NB4 (cell line): ENCODE results near the gene C1orf105.

ENCODE experiments used
- DNase-seq: peaks from one replicate; pipeline ENCODE4 v3.0.0; 2010; ENCODE audit warnings: low read depth
- H3K4me3 ChIP-seq: one replicate; pipeline ENCODE4 v1.5.1; 2011; ENCODE audit warnings: mild to moderate bottlenecking, low read depth, low read length, moderate library complexity
- MYC ChIP-seq: IDR thresholded peaks from 2 replicates; pipeline ENCODE4 v1.6.1; 2011; ENCODE audit warnings: low read depth, low read length
- POLR2A ChIP-seq: IDR thresholded peaks from 2 replicates; pipeline ENCODE4 v1.6.1; 2011; ENCODE audit warnings: mild to moderate bottlenecking; ENCODE audit not compliant: insufficient read length; ENCODE audit errors: extremely low read depth
- TF ChIP-seq, protein P1 (sequence below): IDR thresholded peaks from 2 replicates; pipeline ENCODE4 v1.6.1; 2011; ENCODE audit warnings: low read depth, low read length
- TF ChIP-seq, protein P2 (sequence below): IDR thresholded peaks from one replicate; pipeline ENCODE4 v1.5.1; 2012; ENCODE audit warnings: low read depth, low read length

The C1orf105 gene

DNA sequence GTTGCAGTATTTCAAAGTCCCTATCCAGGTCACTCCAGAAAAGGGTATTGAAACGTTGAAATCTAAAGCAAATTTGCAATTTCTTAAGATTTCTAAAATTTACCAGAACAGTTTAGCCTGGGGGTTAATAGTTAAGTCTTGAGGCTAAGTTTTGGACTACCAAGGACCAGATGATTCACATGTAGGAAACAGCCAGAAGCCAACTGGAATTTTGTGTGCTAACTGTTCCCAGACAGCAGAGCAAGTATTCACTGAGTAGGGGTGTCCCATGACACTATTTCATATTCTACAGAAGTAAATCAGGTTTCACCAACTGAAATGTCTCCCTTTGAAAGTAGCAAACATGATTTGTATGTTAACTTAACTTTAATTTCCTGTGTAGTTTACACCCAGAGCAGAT is 11.5 kb upstream of the C1orf105 start:
- TF ChIP-seq, protein P1, sequence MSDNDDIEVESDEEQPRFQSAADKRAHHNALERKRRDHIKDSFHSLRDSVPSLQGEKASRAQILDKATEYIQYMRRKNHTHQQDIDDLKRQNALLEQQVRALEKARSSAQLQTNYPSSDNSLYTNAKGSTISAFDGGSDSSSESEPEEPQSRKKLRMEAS = no peak
- TF ChIP-seq POLR2A (no peak), MYC (no peak)
- TF ChIP-seq, protein P2, sequence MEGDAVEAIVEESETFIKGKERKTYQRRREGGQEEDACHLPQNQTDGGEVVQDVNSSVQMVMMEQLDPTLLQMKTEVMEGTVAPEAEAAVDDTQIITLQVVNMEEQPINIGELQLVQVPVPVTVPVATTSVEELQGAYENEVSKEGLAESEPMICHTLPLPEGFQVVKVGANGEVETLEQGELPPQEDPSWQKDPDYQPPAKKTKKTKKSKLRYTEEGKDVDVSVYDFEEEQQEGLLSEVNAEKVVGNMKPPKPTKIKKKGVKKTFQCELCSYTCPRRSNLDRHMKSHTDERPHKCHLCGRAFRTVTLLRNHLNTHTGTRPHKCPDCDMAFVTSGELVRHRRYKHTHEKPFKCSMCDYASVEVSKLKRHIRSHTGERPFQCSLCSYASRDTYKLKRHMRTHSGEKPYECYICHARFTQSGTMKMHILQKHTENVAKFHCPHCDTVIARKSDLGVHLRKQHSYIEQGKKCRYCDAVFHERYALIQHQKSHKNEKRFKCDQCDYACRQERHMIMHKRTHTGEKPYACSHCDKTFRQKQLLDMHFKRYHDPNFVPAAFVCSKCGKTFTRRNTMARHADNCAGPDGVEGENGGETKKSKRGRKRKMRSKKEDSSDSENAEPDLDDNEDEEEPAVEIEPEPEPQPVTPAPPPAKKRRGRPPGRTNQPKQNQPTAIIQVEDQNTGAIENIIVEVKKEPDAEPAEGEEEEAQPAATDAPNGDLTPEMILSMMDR = no peak
- DNase-seq = no peak

DNA sequence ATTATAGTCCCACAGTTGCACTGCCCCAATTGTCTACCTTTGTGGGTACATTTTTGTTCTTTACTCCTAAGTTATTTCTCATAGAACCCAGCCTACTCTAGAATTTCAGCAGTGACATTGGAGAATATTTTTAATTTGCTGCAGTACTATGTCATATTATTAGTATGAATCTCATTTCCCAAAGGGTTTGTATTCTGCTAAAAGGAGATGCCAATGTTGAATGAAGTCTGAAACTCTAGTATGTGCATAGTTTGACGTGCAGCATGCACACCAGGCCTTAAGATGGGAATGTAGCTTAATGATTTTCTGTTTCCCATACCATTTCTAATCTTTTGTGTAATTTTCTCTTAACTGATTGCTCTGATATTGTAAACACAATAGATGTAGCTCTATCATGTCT is 10.5 kb upstream of the C1orf105 start:
- DNase-seq = no peak
- H3K4me3 ChIP-seq = no peak overlapping the region
- TF ChIP-seq POLR2A = no peak
- no peak for TF ChIP-seq MYC
- TF ChIP-seq, protein P1 = no peak
- TF ChIP-seq, protein P2 = no peak

More for the DNA sequence above, 11.5 kb upstream of the C1orf105 start:
- H3K4me3 ChIP-seq = no peak overlapping the region

DNA sequence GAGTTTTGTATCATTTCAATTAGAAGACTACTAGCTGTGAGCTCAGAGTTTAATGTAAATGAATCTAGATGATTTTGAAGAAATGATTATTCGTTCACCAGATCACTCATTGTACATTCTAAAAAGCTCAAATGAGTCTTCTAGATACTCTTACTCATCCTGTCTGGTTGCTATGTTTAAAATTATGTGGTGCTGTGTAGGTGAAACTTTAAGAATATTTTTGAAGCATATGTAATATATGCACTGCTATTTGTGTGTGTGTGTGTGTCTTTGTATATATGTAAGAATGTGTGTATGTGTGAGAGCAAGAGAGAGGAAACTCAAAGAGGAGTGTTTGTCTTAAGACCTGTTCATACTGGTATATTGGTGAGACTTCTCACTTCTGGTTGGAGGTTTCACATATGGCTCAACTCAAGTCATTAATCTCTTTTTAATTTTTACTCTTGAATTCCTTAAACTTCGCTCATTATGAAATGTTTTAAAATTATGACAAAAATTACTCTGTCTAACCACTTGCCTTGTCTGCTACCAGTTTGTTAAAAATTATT is 8.6 kb upstream of the C1orf105 start:
- H3K4me3 ChIP-seq = no peak overlapping the region
- TF ChIP-seq, protein P2 = no peak
- TF ChIP-seq MYC (no peak), POLR2A (no peak)
- TF ChIP-seq, protein P1 = no peak
- DNase-seq = no peak

DNA sequence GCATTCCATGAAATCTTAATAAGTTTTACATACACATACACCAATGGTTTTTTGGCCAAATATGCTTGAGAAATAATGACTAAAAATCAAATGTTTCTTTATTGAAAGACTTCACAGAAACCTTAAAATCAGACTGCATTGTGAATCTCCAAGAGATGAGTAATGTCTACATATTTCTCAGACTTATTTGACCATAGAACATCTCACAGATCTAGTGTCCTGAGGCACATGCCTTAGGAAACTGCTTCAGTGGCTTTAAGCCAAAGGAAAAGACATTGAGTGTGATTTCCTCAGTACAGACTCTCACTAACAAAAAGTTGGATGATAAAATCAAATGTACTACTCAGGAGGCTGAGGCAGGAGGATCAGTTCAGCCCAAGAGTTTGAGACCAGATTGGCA is 6.2 kb upstream of the C1orf105 start:
- no peak for TF ChIP-seq POLR2A
- TF ChIP-seq, protein P1 = no peak
- TF ChIP-seq MYC = no peak
- TF ChIP-seq, protein P2 = no peak
- DNase-seq = no peak
- H3K4me3 ChIP-seq = no peak overlapping the region

DNA sequence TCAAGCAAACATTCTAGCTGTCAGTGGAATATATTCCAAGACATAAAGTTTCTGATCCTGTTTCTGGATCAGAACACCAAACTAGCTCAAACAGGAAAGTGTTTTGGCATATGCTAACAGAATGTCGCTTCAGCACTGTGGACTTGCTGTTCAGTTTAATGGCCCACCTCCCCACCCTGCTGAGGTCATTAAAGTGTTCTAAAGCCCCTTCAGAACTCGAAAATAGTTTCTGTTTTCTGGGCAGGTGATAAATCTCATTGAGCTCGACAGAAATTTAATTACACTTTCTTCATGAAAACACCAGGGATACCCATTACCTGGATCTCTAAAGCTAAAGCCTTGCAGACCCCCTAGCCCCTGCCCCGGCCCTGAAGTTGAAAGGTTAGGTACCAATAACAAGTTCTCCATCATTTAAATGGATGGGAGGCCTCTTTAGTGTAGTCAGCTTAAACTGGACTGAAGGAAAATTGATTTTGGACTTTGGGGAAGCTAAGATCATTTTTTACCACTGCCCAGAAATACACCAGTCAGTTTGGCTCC is 3.9 kb upstream of the C1orf105 start:
- DNase-seq = no peak
- H3K4me3 ChIP-seq = no peak overlapping the region
- TF ChIP-seq POLR2A (no peak), MYC (no peak)
- TF ChIP-seq, protein P1 = no peak
- TF ChIP-seq, protein P2 = no peak

DNA sequence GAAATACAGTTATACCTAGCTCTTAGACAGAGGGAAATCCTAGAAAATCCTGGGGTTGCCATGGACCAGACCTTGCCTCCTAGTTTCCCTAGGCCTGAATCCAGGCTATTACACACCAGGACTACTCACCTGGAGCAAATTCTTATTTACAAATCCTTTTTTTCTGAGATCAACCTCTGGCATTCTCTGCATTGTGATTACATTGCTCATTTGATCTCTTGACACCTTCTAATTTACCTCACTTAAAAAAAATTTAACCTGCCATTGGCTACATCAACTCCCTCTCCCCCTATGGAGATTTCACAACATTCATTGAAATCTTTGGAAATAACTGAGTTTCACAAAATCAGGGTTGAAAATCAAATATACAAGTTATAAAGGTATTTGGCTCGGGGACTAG is 2.9 kb upstream of the C1orf105 start:
- DNase-seq = no peak
- no peak overlapping the region for H3K4me3 ChIP-seq
- no peak for TF ChIP-seq MYC
- TF ChIP-seq, protein P1 = no peak
